ENCODE data around the gene NINL. TPM values are rescaled to one million over a fixed set of nuclear protein-coding genes. Genes with fewer than 3 reads are reported as not detected.

The NINL gene
- total and polyA plus RNA-seq, 2 of the 8 experiments (the other 6 are each of a cell fraction or from before 2014, with no cell fraction given), result 15.3 to 30.0 TPM

DNA sequence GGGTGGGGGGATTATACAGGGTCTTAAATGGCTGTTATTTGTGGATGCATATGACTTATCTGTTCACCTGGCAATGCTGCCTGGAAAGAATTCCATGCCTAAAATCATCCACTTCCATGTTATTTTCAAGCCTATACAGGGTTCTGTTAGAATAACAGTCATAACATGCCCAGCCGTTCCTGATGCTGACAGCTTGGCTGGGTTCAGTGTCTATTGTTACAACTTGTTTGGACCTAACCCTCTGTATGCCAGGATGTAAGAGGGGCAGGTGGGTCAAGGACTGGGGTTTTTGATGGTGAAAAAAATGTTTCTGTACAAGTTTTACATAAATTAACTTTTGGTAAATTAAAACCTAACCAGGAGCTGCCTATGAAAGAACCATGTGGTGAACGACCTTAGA is 98.0 kb downstream of the NINL start:
- no peak overlapping the region for H2BK5ac ChIP-seq (ENCODE audit: low read depth, low read length)
- DNase-seq (ENCODE audit: low read depth in 1 of 2, low spot score in 2 of 2), result no peak
- no peak for TF ChIP-seq GABPA (IDR thresholded peaks at IDR 0.05; ENCODE audit: borderline replicate concordance, insufficient read depth, low read length)
- TF ChIP-seq HDAC6 (IDR thresholded peaks at IDR 0.05; ENCODE audit: low read depth, low read length), result no peak
- TF ChIP-seq ZNF274 (IDR thresholded peaks at IDR 0.05; ENCODE audit: borderline replicate concordance, extremely low read depth, low read length), result no peak
- TF ChIP-seq MAFK (IDR thresholded peaks at IDR 0.05; ENCODE audit: low read depth, low read length), result no peak
- TF ChIP-seq POU5F1 (IDR thresholded peaks at IDR 0.05; ENCODE audit: low read depth, low read length), result no peak
- no peak for TF ChIP-seq BRCA1 (IDR thresholded peaks at IDR 0.05; ENCODE audit: low read depth, low read length)
- no peak for TF ChIP-seq RNF2 (IDR thresholded peaks at IDR 0.05; ENCODE audit: borderline replicate concordance, low read depth, low read length, missing control alignments, poor library complexity, severe bottlenecking)
- no peak for TF ChIP-seq CHD1 (IDR thresholded peaks at IDR 0.05; ENCODE audit: low read depth, low read length)
- TF ChIP-seq FOSL1 (IDR thresholded peaks at IDR 0.05; ENCODE audit: insufficient read depth, low read depth, low read length), result no peak
- TF ChIP-seq BCL11A (IDR thresholded peaks at IDR 0.05; ENCODE audit: low read depth in 2 of 2, low read length in 2 of 2), result no peak
- TF ChIP-seq SUZ12 (IDR thresholded peaks at IDR 0.05; ENCODE audit: low read length), result no peak
- TF ChIP-seq PHF8 (conservative IDR thresholded peaks at IDR 0.05; ENCODE audit: low read depth, low read length), result no peak
- no peak for TF ChIP-seq HDAC2 (IDR thresholded peaks at IDR 0.05; ENCODE audit: borderline replicate concordance in 1 of 2, low read depth in 2 of 2, low read length in 2 of 2)

More for the DNA sequence above, 98.0 kb downstream of the NINL start:
- Histone ChIP-seq H2BK15ac (ENCODE audit: low read length) (no peak overlapping the region), H4K91ac (replicated peaks; ENCODE audit: insufficient read length, low read length) (no peak overlapping the region), H3K18ac (ENCODE audit: extremely low read depth, low read length) (no peak overlapping the region), H4K5ac (ENCODE audit: insufficient read length, low read depth, low read length) (no peak overlapping the region), H3K9ac (replicated peaks in 1 of 4; ENCODE audit: extremely low read depth in 1 of 4, low read depth in 3 of 4, low read length in 3 of 4) (no peak overlapping the region), H3K56ac (replicated peaks; ENCODE audit: insufficient read length, low read depth, low read length) (no peak overlapping the region), H3K14ac (ENCODE audit: insufficient read length) (no peak overlapping the region), H4K20me1 (replicated peaks in 1 of 2; ENCODE audit: control insufficient read depth in 1 of 2, insufficient read depth in 2 of 2, low read length in 2 of 2) (peaks cover 0 to 2% of the 10 kb centered on the region in 2 experiments), H2AK5ac (ENCODE audit: low read depth, low read length) (no peak overlapping the region), H3K23me2 (ENCODE audit: low read depth, low read length) (no peaks in the 10 kb centered on the region), H2BK12ac (ENCODE audit: low read depth, low read length) (no peak overlapping the region), H3K36me3 (ENCODE audit: control insufficient read depth in 2 of 4, insufficient read depth in 4 of 4, low read length in 3 of 4) (peaks cover 0 to 10% (median 3%) of the 10 kb centered on the region in 4 experiments; a peak in 3 of 8 replicates), H3K27ac (ENCODE audit: low read depth, low read length) (no peak overlapping the region), H3K27me3 (replicated peaks in 1 of 4; ENCODE audit: control insufficient read depth in 3 of 4, extremely low read depth in 1 of 4, insufficient read depth in 3 of 4, low read length in 3 of 4) (no peaks in the 10 kb centered on the region), H3K79me1 (ENCODE audit: low read depth, low read length) (no peaks in the 10 kb centered on the region), H3K4me3 (ENCODE audit: extremely low read depth in 1 of 4, insufficient read depth in 2 of 4, low read depth in 3 of 4, low read length in 4 of 4) (no peak overlapping the region), H4K8ac (ENCODE audit: extremely low read depth, insufficient read depth, low read length) (no peak overlapping the region), H3K9me3 (ENCODE audit: insufficient read depth in 2 of 2, low read depth in 1 of 2, low read length in 1 of 2) (no peaks in the 10 kb centered on the region), H2BK20ac (ENCODE audit: low read length) (no peak overlapping the region), H3K79me2 (ENCODE audit: control insufficient read depth in 1 of 2, insufficient read depth in 2 of 2, low read length in 2 of 2) (no peaks in the 10 kb centered on the region), H2AFZ (ENCODE audit: low read length) (no peak overlapping the region), H3K23ac (ENCODE audit: insufficient read length) (no peak overlapping the region), H2BK120ac (replicated peaks; ENCODE audit: low read depth, low read length) (no peak overlapping the region), H3K4me2 (ENCODE audit: insufficient read depth in 1 of 2, low read depth in 2 of 2, low read length in 2 of 2) (no peak overlapping the region), H3K4me1 (replicated peaks in 1 of 4; ENCODE audit: control insufficient read depth in 3 of 4, insufficient read depth in 4 of 4, low read length in 3 of 4) (peaks cover 0 to 19% (median 11%) of the 10 kb centered on the region in 4 experiments; a peak in 6 of 7 replicates), H3K4ac (replicated peaks; ENCODE audit: insufficient read length, low read depth, low read length) (no peak overlapping the region)
- ChIA-PET CTCF (ENCODE audit: partially characterized antibody) (interaction anchor here (0.8 to 1.3 kb wide), 5 partner anchors 8 to 53 kb away, joined by 3 read pairs; no protein-coding TSS in a partner anchor), POLR2A (ENCODE audit: partially characterized antibody) (no interaction called here)
- 85% methylated on average over 2 of the region's 2 CpGs; no CpG with 5 or more reads in 1 of the 2 experiments for WGBS, 2 experiments (ENCODE audit: extremely low coverage in 1 of 2, insufficient coverage in 1 of 2, insufficient read length in 1 of 2, insufficient replicate concordance in 2 of 2, low coverage in 1 of 2, low lambda C conversion rate in 2 of 2, missing lambda C conversion rate in 1 of 2)
- no peak for FAIRE-seq
